Liver (tissue), 9 donors: Measurements from ENCODE around the gene RXFP3. TPM values are rescaled to one million over a fixed set of nuclear protein-coding genes. Genes with fewer than 3 reads are reported as not detected.

ENCODE experiments used
- DNase-seq: peaks from one replicate; pipeline ENCODE4 v3.0.0-alpha.2; 2017; ENCODE audit warnings: low spot score
- H3K27ac ChIP-seq, 2 donors: one replicate each; pipeline ENCODE4 v1.7.0; 2013; ENCODE audit warnings: inconsistent platforms in 2 of 2, low read length in 2 of 2, control low read depth in 1 of 2, low read depth in 1 of 2, mild to moderate bottlenecking in 1 of 2
- H3K27me3 ChIP-seq, 4 donors: one replicate each; pipeline versions ENCODE4 v1.6.1 to v1.7.0; 2013; ENCODE audit warnings: low read length in 3 of 4, inconsistent platforms in 1 of 4, mild to moderate bottlenecking in 1 of 4, moderate library complexity in 1 of 4; ENCODE audit not compliant: control insufficient read depth in 4 of 4, insufficient read depth in 4 of 4
- H3K36me3 ChIP-seq, 4 donors: one replicate each; pipeline versions ENCODE4 v1.6.1 to v1.7.0; 2013; ENCODE audit warnings: low read length in 3 of 4, mild to moderate bottlenecking in 3 of 4, low read depth in 1 of 4, moderate library complexity in 1 of 4; ENCODE audit not compliant: control insufficient read depth in 4 of 4, insufficient read depth in 3 of 4
- H3K4me1 ChIP-seq, 4 donors: one replicate each; pipeline versions ENCODE4 v1.6.1 to v1.7.0; 2013; ENCODE audit warnings: low read length in 3 of 4, mild to moderate bottlenecking in 3 of 4, moderate library complexity in 1 of 4; ENCODE audit not compliant: control insufficient read depth in 4 of 4, insufficient read depth in 4 of 4
- H3K4me3 ChIP-seq, 3 donors: one replicate each; pipeline versions ENCODE4 v1.6.1 to v1.7.0; 2013; ENCODE audit warnings: low read length in 3 of 3, control low read depth in 1 of 3, low read depth in 1 of 3, mild to moderate bottlenecking in 1 of 3
- H3K9ac ChIP-seq, 2 donors: one replicate each; pipeline ENCODE4 v1.7.0; 2013; ENCODE audit warnings: low read length in 2 of 2, mild to moderate bottlenecking in 2 of 2, moderate library complexity in 2 of 2, control low read depth in 1 of 2, low read depth in 1 of 2
- H3K9me3 ChIP-seq, 4 donors: one replicate each; pipeline versions ENCODE4 v1.6.1 to v1.7.0; 2013; ENCODE audit warnings: low read length in 3 of 4; ENCODE audit not compliant: control insufficient read depth in 4 of 4
- EGR1 ChIP-seq, 2 donors: IDR thresholded peaks; 2 replicates each; pipeline ENCODE4 v1.6.1; 2016 to 2018; ENCODE audit warnings: antibody characterized with exemption in 2 of 2, low read depth in 2 of 2
- FOXA1 ChIP-seq: IDR thresholded peaks from 2 replicates; pipeline ENCODE4 v1.6.1; 2016; ENCODE audit warnings: antibody characterized with exemption
- FOXA2 ChIP-seq: IDR thresholded peaks from 2 replicates; pipeline ENCODE4 v1.6.1; 2016; ENCODE audit warnings: antibody characterized with exemption
- GABPA ChIP-seq, 2 donors: IDR thresholded peaks in 1 of 2; conservative IDR thresholded peaks in 1 of 2; 2 replicates each; pipeline ENCODE4 v1.6.1; 2016; ENCODE audit warnings: antibody characterized with exemption in 2 of 2, mild to moderate bottlenecking in 1 of 2, moderate library complexity in 1 of 2
- HNF4A ChIP-seq, 2 donors: conservative IDR thresholded peaks; 2 replicates each; pipeline ENCODE4 v1.6.1; 2016; ENCODE audit warnings: antibody characterized with exemption in 2 of 2, mild to moderate bottlenecking in 2 of 2
- HNF4G ChIP-seq: IDR thresholded peaks from 2 replicates; pipeline ENCODE4 v1.6.1; 2016; ENCODE audit warnings: antibody characterized with exemption
- JUND ChIP-seq, 2 donors: IDR thresholded peaks; 2 replicates each; pipeline ENCODE4 v1.6.1; 2016; ENCODE audit warnings: antibody characterized with exemption in 2 of 2
- MAX ChIP-seq: IDR thresholded peaks from 2 replicates; pipeline ENCODE4 v1.6.1; 2016; ENCODE audit warnings: antibody characterized with exemption
- NR2F2 ChIP-seq: IDR thresholded peaks from 2 replicates; pipeline ENCODE4 v1.6.1; 2016; ENCODE audit warnings: antibody characterized with exemption
- RAD21 ChIP-seq, 2 donors: IDR thresholded peaks; 2 replicates each; pipeline ENCODE4 v1.6.1; 2016; ENCODE audit warnings: antibody characterized with exemption in 2 of 2, mild to moderate bottlenecking in 2 of 2
- REST ChIP-seq: IDR thresholded peaks from 2 replicates; pipeline ENCODE4 v1.6.1; 2016; ENCODE audit warnings: antibody characterized with exemption, mild to moderate bottlenecking
- RXRA ChIP-seq, 2 donors: IDR thresholded peaks; 2 replicates each; pipeline ENCODE4 v1.6.1; 2017 to 2018; ENCODE audit warnings: antibody characterized with exemption in 2 of 2, mild to moderate bottlenecking in 1 of 2
- SP1 ChIP-seq: IDR thresholded peaks from 2 replicates; pipeline ENCODE4 v1.6.1; 2018; ENCODE audit warnings: antibody characterized with exemption, mild to moderate bottlenecking
- TAF1 ChIP-seq: conservative IDR thresholded peaks from 2 replicates; pipeline ENCODE4 v1.6.1; 2016; ENCODE audit warnings: antibody characterized with exemption, mild to moderate bottlenecking
- YY1 ChIP-seq: IDR thresholded peaks from 2 replicates; pipeline ENCODE4 v1.6.1; 2016; ENCODE audit warnings: antibody characterized with exemption, mild to moderate bottlenecking
- ZBTB33 ChIP-seq: IDR thresholded peaks from 2 replicates; pipeline ENCODE4 v1.6.1; 2016; ENCODE audit warnings: antibody characterized with exemption
- WGBS: extraction: QIAGEN DNeasy Blood & Tissue Kit; methylation state at CpG from one replicate; pipeline ENCODE4 v1.1.7; 2013; 5-methylcytosine and 5-hydroxymethylcytosine counted together
- polyA plus RNA-seq, 2 donors: library from polyadenylated mRNA; stranded (reverse) in 1 of 2; unstranded in 1 of 2; fragments of 200-250 nt in 1 of 2; fragments of >200 nt in 1 of 2; fragmentation: Nextera tagmentation in 1 of 2; extraction: Ambion mirVana in 1 of 2; gene quantifications; one replicate each; pipeline versions ENCODE4 v1.2.1 to v1.2.3, GENCODE V29; 2013 to 2015
- total RNA-seq, 2 donors: library from RNA; depleted of rRNA; stranded (reverse); fragments of >200 nt; gene quantifications; one replicate each; pipeline ENCODE4 v1.2.3, GENCODE V29; 2014
- TF ChIP-seq, protein P1 (sequence below): fragments of 150-350 bp; IDR thresholded peaks from 2 replicates; pipeline ENCODE4 v1.5.1; 2017; ENCODE audit warnings: improper control_type of control experiment, low read depth, low read length; ENCODE audit not compliant: missing input control
- TF ChIP-seq, protein P2 (sequence below): IDR thresholded peaks from 2 replicates; pipeline ENCODE4 v1.6.1; 2016; ENCODE audit warnings: antibody characterized with exemption
- donor health status: healthy.
- donor health status: healthy.
- donor health status: healthy.
- donor health status: healthy.
- donor health status: healthy.

RXFP3 gene
- total and polyA plus RNA-seq, 4 donors: not detected

- Histone ChIP-seq H3K27ac (no peak overlapping the region), H3K9me3 (no peaks in the 10 kb centered on the region), H3K4me1 (peaks cover 0 to 2% (median under 1%) of the 10 kb centered on the region in 4 donors), H3K36me3 (peaks cover 0 to 6% (median 1%) of the 10 kb centered on the region in 4 donors), H3K9ac (no peak overlapping the region), H3K27me3 (no peaks in the 10 kb centered on the region), H3K4me3 (no peak overlapping the region)
- no peak for TF ChIP-seq SP1
- TF ChIP-seq TAF1: no peak
- no peak for TF ChIP-seq ZBTB33
- TF ChIP-seq RXRA (IDR thresholded peaks at IDR 0.05): no peak
- no peak for TF ChIP-seq EGR1 (IDR thresholded peaks at IDR 0.05; ENCODE audit: low read depth in 2 of 2)
- no peak for TF ChIP-seq FOXA2
- TF ChIP-seq REST: no peak
- no peak for TF ChIP-seq FOXA1
- no peak for TF ChIP-seq GABPA (IDR thresholded peaks at IDR 0.05 in 1 of 2, conservative IDR thresholded peaks at IDR 0.05 in 1 of 2)
- no peak for TF ChIP-seq JUND (IDR thresholded peaks at IDR 0.05)
- TF ChIP-seq, protein P1, sequence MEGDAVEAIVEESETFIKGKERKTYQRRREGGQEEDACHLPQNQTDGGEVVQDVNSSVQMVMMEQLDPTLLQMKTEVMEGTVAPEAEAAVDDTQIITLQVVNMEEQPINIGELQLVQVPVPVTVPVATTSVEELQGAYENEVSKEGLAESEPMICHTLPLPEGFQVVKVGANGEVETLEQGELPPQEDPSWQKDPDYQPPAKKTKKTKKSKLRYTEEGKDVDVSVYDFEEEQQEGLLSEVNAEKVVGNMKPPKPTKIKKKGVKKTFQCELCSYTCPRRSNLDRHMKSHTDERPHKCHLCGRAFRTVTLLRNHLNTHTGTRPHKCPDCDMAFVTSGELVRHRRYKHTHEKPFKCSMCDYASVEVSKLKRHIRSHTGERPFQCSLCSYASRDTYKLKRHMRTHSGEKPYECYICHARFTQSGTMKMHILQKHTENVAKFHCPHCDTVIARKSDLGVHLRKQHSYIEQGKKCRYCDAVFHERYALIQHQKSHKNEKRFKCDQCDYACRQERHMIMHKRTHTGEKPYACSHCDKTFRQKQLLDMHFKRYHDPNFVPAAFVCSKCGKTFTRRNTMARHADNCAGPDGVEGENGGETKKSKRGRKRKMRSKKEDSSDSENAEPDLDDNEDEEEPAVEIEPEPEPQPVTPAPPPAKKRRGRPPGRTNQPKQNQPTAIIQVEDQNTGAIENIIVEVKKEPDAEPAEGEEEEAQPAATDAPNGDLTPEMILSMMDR: no peak
- TF ChIP-seq, protein P2, sequence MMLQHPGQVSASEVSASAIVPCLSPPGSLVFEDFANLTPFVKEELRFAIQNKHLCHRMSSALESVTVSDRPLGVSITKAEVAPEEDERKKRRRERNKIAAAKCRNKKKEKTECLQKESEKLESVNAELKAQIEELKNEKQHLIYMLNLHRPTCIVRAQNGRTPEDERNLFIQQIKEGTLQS: no peak
- TF ChIP-seq HNF4G: no peak
- no peak for TF ChIP-seq NR2F2
- no peak for TF ChIP-seq HNF4A (conservative IDR thresholded peaks at IDR 0.05)
- TF ChIP-seq YY1: no peak
- no peak for DNase-seq
- 59% methylated on average over 5 of the region's 5 CpGs for WGBS
Observed at GRCh38 chr5:33975852-33976251, 39.7 kb downstream of the RXFP3 start.

GRCh38 chr5:33976307-33976706 lies 40.1 kb downstream of the RXFP3 start:
- Histone ChIP-seq H3K4me1 (peaks cover 0 to 3% (median 1%) of the 10 kb centered on the region in 4 donors), H3K36me3 (peaks cover 0 to 6% (median 1%) of the 10 kb centered on the region in 4 donors), H3K9ac (no peak overlapping the region), H3K9me3 (no peaks in the 10 kb centered on the region), H3K27ac (no peak overlapping the region), H3K27me3 (no peaks in the 10 kb centered on the region), H3K4me3 (no peak overlapping the region)
- 86% methylated on average over 1 of the region's 1 CpG for WGBS
- DNase-seq: no peak
- TF ChIP-seq FOXA1 (no peak), HNF4A (conservative IDR thresholded peaks at IDR 0.05) (no peak), NR2F2 (no peak), MAX (no peak), RAD21 (IDR thresholded peaks at IDR 0.05) (no peak), TAF1 (no peak), SP1 (no peak), REST (no peak), HNF4G (no peak), YY1 (no peak), GABPA (IDR thresholded peaks at IDR 0.05 in 1 of 2, conservative IDR thresholded peaks at IDR 0.05 in 1 of 2) (no peak), EGR1 (IDR thresholded peaks at IDR 0.05; ENCODE audit: low read depth in 2 of 2) (no peak), RXRA (IDR thresholded peaks at IDR 0.05) (no peak)
- TF ChIP-seq, protein P1: no peak
